A204.1 (cell line): Measurements from ENCODE around the gene PPIL6.

ENCODE experiments used
- FAIRE-seq: peaks from 2 replicates; lab custom pipeline; 2012; peaks lifted over from hg19 to GRCh38; lab: Jason Lieb, UNC

Gene PPIL6

DNA sequence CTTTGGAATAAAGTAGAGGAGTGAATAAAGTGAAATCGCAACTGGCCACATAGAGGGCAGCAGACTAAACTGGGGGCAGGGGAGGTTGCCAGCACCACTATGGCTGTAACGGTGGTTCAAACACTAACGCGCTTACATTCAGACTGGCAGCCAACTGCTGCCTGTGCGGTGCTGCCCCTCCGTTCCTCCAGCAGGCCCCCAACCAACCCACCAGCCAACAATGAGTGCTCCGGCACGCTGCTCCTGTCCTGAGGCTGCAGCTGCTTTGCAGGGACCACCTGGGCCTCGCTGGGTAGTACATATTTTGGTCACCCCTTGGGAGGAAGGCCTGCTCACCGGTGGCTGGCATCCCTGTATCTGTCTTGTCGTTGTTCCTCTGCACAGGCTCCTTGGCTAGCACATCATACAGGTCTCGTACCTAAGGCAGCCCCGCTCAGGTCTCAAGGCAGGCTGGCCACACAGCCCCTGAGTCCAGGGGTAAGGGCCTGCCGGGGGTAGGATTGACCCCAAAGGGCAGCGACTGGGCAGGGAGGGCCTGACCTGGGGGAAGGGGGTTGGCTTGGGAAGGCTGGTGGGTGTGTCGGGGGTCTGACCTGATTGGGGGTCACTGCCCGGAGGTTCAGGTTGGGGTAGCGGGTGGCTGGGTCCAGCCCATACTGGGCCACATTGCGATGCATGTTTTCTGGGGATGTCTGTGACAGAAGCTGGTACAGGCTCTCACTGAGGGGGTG is 8.8 kb upstream of the PPIL6 start:
- FAIRE-seq: no peak

DNA sequence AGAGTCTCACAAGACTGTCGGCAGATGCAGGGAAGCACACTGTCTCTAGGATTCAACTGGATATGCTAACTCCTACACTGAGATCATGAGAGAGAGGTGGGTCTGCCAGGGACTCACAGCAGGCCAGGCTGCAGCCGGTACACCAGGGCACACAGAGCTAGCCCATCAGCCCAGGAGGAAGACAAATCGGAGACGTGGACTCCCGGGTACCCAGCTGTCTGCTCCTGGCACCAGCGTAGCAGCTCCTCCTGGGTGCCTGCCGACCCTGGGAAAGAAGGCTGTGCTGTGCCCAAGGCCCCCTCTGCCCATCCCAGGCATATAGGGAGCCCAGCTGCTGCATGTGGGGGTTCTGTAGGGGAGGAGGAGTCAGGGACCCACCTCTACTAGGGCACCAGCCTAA is 8.2 kb upstream of the PPIL6 start:
- no peak for FAIRE-seq

GRCh38 chr6:109447878-109448555 is 7.6 kb upstream of the PPIL6 start:
- FAIRE-seq: no peak

DNA sequence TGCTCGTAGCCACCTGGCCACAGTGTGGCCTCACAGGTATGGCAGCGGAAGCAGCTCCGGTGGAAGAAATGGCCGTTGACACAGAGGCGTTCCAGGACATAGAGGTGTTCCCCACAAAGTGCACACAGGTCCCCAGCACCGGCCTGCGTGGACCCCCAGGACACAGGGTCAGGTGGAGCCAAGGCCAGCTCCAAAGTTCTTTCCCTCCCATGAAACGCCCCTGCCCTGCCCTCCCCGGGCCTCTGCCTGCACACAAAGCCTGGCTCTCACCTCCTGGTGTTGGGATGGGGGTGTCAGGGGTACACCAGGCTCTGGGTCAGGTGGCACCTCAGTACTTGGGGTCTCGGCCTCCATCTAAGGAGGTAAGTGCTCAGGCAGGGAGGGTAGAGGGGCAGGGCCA is 6.7 kb upstream of the PPIL6 start:
- FAIRE-seq: no peak

GRCh38 chr6:109446541-109446940 is 6.1 kb upstream of the PPIL6 start:
- FAIRE-seq: no peak

DNA sequence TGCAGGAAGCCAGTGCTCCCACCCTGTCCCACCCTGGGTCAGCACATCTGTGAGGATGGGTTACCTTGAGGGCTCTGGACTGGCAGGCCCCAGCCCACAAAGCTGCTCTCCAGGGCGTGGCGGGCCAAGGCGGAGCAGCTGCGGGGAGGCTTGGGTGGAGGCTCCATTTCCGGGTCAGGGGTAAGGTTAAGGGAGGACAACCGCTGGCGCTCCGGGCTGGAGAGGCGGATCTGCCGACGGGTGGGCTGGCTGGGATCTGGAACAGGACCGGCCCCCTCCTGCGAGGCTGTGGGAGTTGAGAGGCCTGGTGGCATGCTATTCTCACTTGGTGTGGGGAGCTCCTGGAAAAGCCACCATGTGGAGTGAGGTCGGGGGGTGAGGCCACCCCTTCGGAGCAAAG is 5.6 kb upstream of the PPIL6 start:
- FAIRE-seq: no peak

GRCh38 chr6:109445382-109445781 is 5.0 kb upstream of the PPIL6 start:
- no peak for FAIRE-seq

GRCh38 chr6:109443425-109443950 is 3.1 kb upstream of the PPIL6 start:
- no peak for FAIRE-seq

GRCh38 chr6:109442393-109442924 is 2.0 kb upstream of the PPIL6 start:
- no peak for FAIRE-seq

DNA sequence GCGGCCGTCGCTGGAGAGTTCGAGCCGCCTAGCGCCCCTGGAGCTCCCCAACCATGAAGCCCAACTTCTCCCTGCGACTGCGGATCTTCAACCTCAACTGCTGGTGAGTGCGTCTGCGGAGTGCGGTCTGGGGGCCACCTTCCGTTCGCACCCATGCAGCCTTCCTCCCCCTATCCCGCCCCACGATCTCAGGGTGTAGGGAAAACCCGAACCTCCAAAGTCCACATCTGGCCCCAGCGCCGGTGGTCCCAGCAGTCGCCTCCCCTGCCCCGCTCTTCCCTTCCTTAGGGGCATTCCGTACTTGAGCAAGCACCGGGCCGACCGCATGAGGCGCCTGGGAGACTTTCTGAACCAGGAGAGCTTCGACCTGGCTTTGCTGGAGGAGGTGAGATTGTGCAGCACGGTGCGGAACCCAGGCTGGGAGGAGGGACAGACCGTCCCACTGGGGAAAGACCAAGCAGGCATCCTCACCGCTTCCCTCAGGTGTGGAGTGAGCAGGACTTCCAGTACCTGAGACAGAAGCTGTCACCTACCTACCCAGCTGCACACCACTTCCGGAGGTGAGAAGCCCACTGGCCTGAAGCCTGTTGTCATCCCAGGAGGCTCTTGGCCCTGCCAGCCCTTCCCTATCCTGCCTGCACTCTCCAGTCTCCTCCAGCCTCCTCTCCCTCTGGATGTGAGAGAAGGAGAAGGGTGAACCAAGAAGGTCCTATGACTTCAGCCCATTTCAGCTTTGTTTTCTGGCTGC is 815 bp upstream of the PPIL6 start:
- FAIRE-seq: no peak

GRCh38 chr6:109436041-109436440 is 4.4 kb downstream of the PPIL6 start:
- FAIRE-seq: no peak

- FAIRE-seq: no peak
Observed at GRCh38 chr6:109434456-109434855, 6.0 kb downstream of the PPIL6 start.

- no peak for FAIRE-seq
Observed at GRCh38 chr6:109429496-109429895, 10.9 kb downstream of the PPIL6 start.

DNA sequence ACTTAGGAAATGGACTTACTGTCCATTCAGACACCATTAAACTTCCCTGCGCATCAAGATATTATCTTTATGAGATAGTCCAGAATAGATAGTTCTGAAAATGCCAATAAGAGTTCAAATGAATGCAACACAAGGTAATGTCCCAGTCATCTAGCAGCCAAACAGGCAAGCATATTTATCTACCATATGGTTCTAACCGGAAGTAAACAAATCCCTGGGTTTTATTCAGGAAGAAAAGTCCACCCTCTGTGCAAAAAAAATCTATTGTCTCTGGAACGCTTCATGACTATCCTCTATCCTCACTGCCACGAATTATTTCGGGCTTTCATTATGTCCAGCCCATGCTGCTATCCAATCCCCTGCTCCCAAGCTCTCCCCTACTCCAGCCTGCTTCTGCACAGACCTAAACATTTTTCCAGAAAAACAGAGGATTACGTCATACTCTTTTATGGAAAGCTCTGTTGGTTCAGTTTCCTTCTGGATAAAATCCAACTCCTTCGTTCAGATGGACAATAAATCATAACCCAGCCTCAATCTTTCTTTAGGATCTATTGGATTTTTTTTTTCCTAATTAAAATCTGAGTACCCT is 11.4 kb downstream of the PPIL6 start:
- no peak for FAIRE-seq

DNA sequence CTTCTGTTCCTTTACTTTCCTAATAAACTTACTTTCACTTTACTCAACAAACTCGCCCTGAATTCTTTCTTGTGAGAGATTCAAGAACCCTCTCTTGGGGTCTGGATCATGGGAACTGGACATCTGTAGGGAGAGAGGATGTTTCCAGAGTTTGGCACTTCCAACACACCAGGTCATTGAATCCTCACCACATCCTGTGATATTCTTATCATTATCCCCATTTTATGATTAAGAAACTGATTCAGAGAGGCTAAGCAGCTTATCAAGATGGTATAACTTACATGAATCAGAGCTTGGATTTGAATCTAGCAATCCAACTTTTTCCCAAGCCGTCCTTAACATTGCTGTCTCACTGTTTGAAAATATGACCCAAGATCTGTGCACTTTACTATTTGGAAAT is 15.5 kb downstream of the PPIL6 start:
- FAIRE-seq: no peak

DNA sequence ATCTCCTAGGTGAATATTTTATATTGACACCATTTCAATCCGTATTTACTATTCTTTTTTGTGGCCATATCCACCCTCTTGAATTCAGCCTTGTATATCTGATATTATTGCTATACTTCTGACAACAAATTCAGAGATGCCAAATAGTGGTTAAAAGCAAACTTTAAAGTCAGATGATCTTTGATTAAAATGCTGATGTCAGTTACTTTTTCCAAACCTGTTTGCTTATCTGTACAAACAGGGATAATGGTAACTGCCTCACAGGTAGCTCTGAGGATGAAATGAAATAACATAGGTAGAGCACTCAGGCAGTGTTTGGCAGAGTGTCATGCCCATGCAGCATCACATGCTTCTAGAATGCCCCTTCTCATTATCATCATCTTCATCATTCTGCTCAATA is 19.2 kb downstream of the PPIL6 start:
- no peak for FAIRE-seq

GRCh38 chr6:109420751-109421150 is 19.7 kb downstream of the PPIL6 start:
- FAIRE-seq: no peak

- FAIRE-seq: no peak
Observed at GRCh38 chr6:109417646-109418045, 22.8 kb downstream of the PPIL6 start.

DNA sequence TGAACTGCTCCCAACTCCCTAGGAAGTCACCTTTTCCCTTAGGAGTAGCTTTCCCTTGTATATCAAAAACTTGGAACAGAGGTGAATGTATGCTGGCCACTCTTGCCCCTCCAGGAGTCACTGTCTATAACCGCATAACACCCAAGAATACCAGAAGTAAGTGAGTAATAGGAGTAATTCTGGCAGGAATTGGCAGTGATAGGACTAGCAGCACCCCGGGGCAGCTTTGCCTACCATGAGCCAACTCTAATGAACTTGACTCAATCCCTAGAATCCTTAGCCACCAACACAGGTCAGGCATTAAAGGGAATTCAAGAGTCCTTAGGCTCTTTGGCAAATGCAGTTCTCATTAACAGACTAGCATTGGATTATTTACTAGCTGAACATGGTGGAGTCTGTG is 29.4 kb downstream of the PPIL6 start:
- FAIRE-seq: no peak

DNA sequence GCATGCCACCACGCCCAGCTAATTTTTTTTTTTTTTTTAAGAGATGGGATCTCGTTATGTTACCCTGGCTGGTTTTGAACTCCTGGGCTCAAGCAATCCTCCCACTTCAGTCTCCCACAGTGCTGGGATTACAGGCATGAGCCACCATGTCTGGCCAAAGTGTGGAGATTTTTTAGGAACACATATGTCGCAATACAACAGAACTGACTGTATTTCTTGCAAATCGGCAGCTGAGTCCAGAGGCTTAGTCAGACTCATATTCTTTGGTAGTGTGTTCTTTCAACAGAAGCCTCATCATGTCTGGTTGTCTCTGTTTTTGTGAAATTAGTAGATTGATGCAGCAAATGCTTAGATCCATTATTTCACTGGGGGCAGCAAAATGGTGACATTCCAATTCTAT is 34.2 kb downstream of the PPIL6 start:
- FAIRE-seq: no peak

DNA sequence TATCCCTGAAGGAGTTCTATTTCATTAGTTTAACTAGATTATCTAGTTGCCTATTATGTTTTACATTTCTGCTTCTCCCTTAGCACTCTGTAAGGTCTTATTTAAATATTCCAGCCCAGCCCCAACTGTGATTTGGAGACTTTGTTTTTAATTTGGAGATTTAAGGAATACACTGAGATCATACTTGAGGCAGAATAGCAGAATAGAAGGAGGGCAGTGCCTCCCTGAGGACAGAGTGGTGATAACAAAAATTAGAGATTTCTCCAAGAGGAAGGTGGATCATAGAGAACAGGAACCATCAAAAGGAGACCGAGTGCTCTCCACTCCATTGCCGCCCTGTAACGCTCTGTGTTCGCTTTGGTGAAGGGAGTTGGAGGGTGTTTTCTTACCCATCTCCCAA is 43.4 kb downstream of the PPIL6 start:
- no peak for FAIRE-seq

GRCh38 chr6:109396046-109396718 is 44.2 kb downstream of the PPIL6 start:
- FAIRE-seq: no peak
